Measurements from ENCODE around the gene VRK3.

DNA sequence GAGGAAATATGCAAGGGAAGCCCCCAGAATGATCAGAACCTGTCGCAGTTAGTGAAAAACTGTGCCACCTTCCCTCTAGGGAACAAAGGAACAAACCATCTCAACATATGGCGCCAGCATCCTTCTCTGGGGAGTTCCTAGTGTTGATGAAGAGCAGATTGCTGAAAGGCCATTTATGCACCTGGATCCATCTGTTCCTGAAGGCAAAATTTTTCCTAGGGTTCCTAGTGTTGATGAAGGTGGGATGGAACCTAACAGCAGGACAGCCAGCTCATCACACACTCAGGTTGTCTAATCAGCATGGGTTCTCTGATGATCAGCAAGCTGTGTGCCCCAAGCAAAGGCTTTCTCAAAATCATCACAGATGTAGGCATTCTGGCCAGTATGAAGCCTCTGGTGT lies 33.3 kb upstream of the VRK3 start:
- no peak for TF ChIP-seq CTCF (conservative IDR thresholded peaks at IDR 0.05 in 1 of 2, IDR thresholded peaks at IDR 0.05 in 1 of 2; ENCODE audit: extremely low read depth in 1 of 2, insufficient read depth in 1 of 2, low read depth in 1 of 2, low read length in 2 of 2)
- TF ChIP-seq EZH2 (IDR thresholded peaks at IDR 0.05; ENCODE audit: borderline replicate concordance, low read length): no peak

All from mammary epithelial cell (primary cell).